Hepatocyte (in vitro differentiated cells): Measurements from ENCODE around the gene CELSR2. TPM values are rescaled to one million over a fixed set of nuclear protein-coding genes. Genes with fewer than 3 reads are reported as not detected.

ENCODE experiments used
- DNase-seq: peaks from one replicate; pipeline ENCODE4 v3.0.0-alpha.2; 2016; ENCODE audit warnings: low spot score
- H2AFZ ChIP-seq: fragments of 200-600 bp; sonication (generic); 2 replicates; pipeline ENCODE4 v1.6.0; 2016; ENCODE audit warnings: antibody characterized with exemption, mild to moderate bottlenecking
- H3K27ac ChIP-seq: fragments of 200-600 bp; sonication (generic); 2 replicates; pipeline ENCODE4 v1.5.1; 2016; ENCODE audit warnings: mild to moderate bottlenecking
- H3K27me3 ChIP-seq: fragments of 200-600 bp; sonication (generic); 2 replicates; pipeline ENCODE4 v1.6.1; 2016
- H3K36me3 ChIP-seq: fragments of 200-600 bp; sonication (generic); replicated peaks from 2 replicates; pipeline ENCODE4 v1.5.1; 2016; ENCODE audit warnings: low read depth; ENCODE audit not compliant: insufficient read depth
- H3K4me1 ChIP-seq: fragments of 200-600 bp; sonication (generic); 2 replicates; pipeline ENCODE4 v1.5.1; 2016; ENCODE audit warnings: mild to moderate bottlenecking, moderate library complexity; ENCODE audit not compliant: insufficient read depth
- H3K4me2 ChIP-seq: fragments of 200-600 bp; sonication (generic); 2 replicates; pipeline ENCODE4 v1.6.0; 2016
- H3K4me3 ChIP-seq: fragments of 200-600 bp; sonication (generic); 2 replicates; pipeline ENCODE4 v1.5.1; 2016; ENCODE audit warnings: mild to moderate bottlenecking
- H3K79me2 ChIP-seq: fragments of 200-600 bp; sonication (generic); 2 replicates; pipeline ENCODE4 v1.6.0; 2017; ENCODE audit warnings: mild to moderate bottlenecking
- H3K9me2 ChIP-seq: fragments of 200-600 bp; sonication (generic); replicated peaks from 2 replicates; pipeline ENCODE4 v1.6.0; 2017; ENCODE audit warnings: mild to moderate bottlenecking; ENCODE audit not compliant: insufficient read depth
- H3K9me3 ChIP-seq: fragments of 200-600 bp; sonication (generic); 2 replicates; pipeline ENCODE4 v1.5.1; 2016; ENCODE audit warnings: low read depth, mild to moderate bottlenecking
- H4K20me1 ChIP-seq: fragments of 200-600 bp; sonication (generic); 2 replicates; pipeline ENCODE4 v1.6.0; 2016; ENCODE audit warnings: mild to moderate bottlenecking; ENCODE audit not compliant: insufficient read depth, poor library complexity, severe bottlenecking
- CTCF ChIP-seq: fragments of 200-600 bp; sonication (generic); IDR thresholded peaks from 2 replicates; pipeline ENCODE4 v1.5.1; 2016; ENCODE audit warnings: antibody characterized with exemption, mild to moderate bottlenecking; ENCODE audit not compliant: poor library complexity
- EZH2 ChIP-seq: fragments of 200-600 bp; sonication (generic); IDR thresholded peaks from 2 replicates; pipeline ENCODE4 v1.6.1; 2016; ENCODE audit warnings: antibody characterized with exemption, mild to moderate bottlenecking, borderline replicate concordance
- EZH2phosphoT487 ChIP-seq: fragments of 200-600 bp; sonication (generic); IDR thresholded peaks from one replicate; pipeline ENCODE4 v1.6.1; 2018; ENCODE audit warnings: antibody characterized with exemption, mild to moderate bottlenecking, low read depth, moderate library complexity; ENCODE audit not compliant: unreplicated experiment, severe bottlenecking
- WGBS: methylation state at CpG from one replicate; pipeline ENCODE4 v1.1.6; 2016; ENCODE audit warnings: low lambda C conversion rate; ENCODE audit errors: missing lambda C conversion rate; 5-methylcytosine and 5-hydroxymethylcytosine counted together
- polyA plus RNA-seq: library from polyadenylated mRNA; unstranded; fragments of >200 nt; fragmentation: Nextera tagmentation; extraction: Ambion mirVana; gene quantifications from 2 replicates; pipeline ENCODE4 v1.2.1, GENCODE V29; 2016
- total RNA-seq: library from RNA; depleted of rRNA; stranded (reverse); fragments of >200 nt; gene quantifications from 2 replicates; pipeline ENCODE4 v1.2.3, GENCODE V29; 2014

CELSR2 gene
- total and polyA plus RNA-seq, 2 experiments from 2014 or later = 3.3 to 3.7 TPM

GRCh38 chr1:109272831-109273547, 23.6 kb downstream of the CELSR2 start:
- H2AFZ ChIP-seq = no peak overlapping the region
- TF ChIP-seq CTCF (no peak), EZH2 (no peak), EZH2phosphoT487 (no peak)
- H3K36me3 ChIP-seq = no peaks in the 10 kb centered on the region
- H3K9me3 ChIP-seq = no peaks in the 10 kb centered on the region
- peak overlapping the region; percentile 94 for H3K27ac ChIP-seq
- H3K4me3 ChIP-seq = no peak overlapping the region
- 93% methylated on average over 15 of the region's 16 CpGs for WGBS
- H4K20me1 ChIP-seq = no peaks in the 10 kb centered on the region
- peaks cover 34% of the 10 kb centered on the region for H3K4me1 ChIP-seq
- H3K27me3 ChIP-seq = no peaks in the 10 kb centered on the region
- H3K9me2 ChIP-seq = no peaks in the 10 kb centered on the region
- DNase-seq = no peak
- no peaks in the 10 kb centered on the region for H3K79me2 ChIP-seq
- peak overlapping the region; percentile 74 for H3K4me2 ChIP-seq

- 80% methylated on average over 23 of the region's 30 CpGs for WGBS
- Histone ChIP-seq H2AFZ (peak overlapping the region; percentile 55), H3K9me3 (no peaks in the 10 kb centered on the region), H3K9me2 (no peaks in the 10 kb centered on the region), H3K4me2 (peak overlapping the region; percentile 74), H3K79me2 (no peaks in the 10 kb centered on the region), H3K4me3 (no peak overlapping the region), H4K20me1 (no peaks in the 10 kb centered on the region), H3K27me3 (no peaks in the 10 kb centered on the region), H3K36me3 (no peaks in the 10 kb centered on the region), H3K4me1 (peaks cover 34% of the 10 kb centered on the region), H3K27ac (peak overlapping the region; percentile 94)
- DNase-seq = no peak
- TF ChIP-seq EZH2phosphoT487 (no peak), CTCF (no peak), EZH2 (no peak)
These were observed 24.4 kb downstream of the CELSR2 start for GRCh38 chr1:109273570-109274288.

- H3K79me2 ChIP-seq = no peaks in the 10 kb centered on the region
- TF ChIP-seq EZH2 (no peak), EZH2phosphoT487 (no peak), CTCF (no peak)
- 32% methylated on average over 24 of the region's 24 CpGs for WGBS
- H3K9me3 ChIP-seq = no peaks in the 10 kb centered on the region
- no peaks in the 10 kb centered on the region for H4K20me1 ChIP-seq
- H3K9me2 ChIP-seq = no peaks in the 10 kb centered on the region
- no peaks in the 10 kb centered on the region for H3K27me3 ChIP-seq
- H3K4me3 ChIP-seq = no peak overlapping the region
- DNase-seq = peak; percentile 83
- H2AFZ ChIP-seq = peak overlapping the region; percentile 55
- H3K27ac ChIP-seq = peak overlapping the region; percentile 94
- peaks cover 34% of the 10 kb centered on the region for H3K4me1 ChIP-seq
- H3K36me3 ChIP-seq = no peaks in the 10 kb centered on the region
- peak overlapping the region; percentile 74 for H3K4me2 ChIP-seq
These were observed 25.5 kb downstream of the CELSR2 start for GRCh38 chr1:109274533-109275476.
